Neural cell (in vitro differentiated cells): ENCODE results near the gene DCTN3. TPM values are rescaled to one million over a fixed set of nuclear protein-coding genes. Genes with fewer than 3 reads are reported as not detected.

Source experiments
- H2AFZ ChIP-seq: fragments of 200-600, 300-800 bp; sonication (generic), shearing (Covaris generic); 2 replicates; pipeline ENCODE4 v1.6.0; 2014; ENCODE audit warnings: low read depth, mild to moderate bottlenecking, antibody characterized with exemption, low read length, moderate library complexity
- H3F3A ChIP-seq: fragments of 200-600 bp; shearing (Covaris generic); 2 replicates; pipeline ENCODE4 v1.6.1; 2016; ENCODE audit warnings: mild to moderate bottlenecking, moderate library complexity, mixed read lengths, antibody characterized with exemption, low read length; ENCODE audit not compliant: insufficient read depth, poor library complexity, severe bottlenecking
- H3K27ac ChIP-seq: fragments of 200-600, 300-800 bp; sonication (generic), shearing (Covaris generic); 2 replicates; pipeline ENCODE4 v1.5.1; 2014; ENCODE audit warnings: mild to moderate bottlenecking, low read length, moderate library complexity
- H3K27me3 ChIP-seq: fragments of 300-800, 200-600 bp; sonication (generic), shearing (Covaris generic); 2 replicates; pipeline ENCODE4 v1.6.0; 2014; ENCODE audit warnings: mild to moderate bottlenecking, low read depth, low read length, moderate library complexity; ENCODE audit not compliant: insufficient read depth
- H3K36me3 ChIP-seq: fragments of 300-800, 200-600 bp; sonication (generic), shearing (Covaris generic); 2 replicates; pipeline ENCODE4 v1.5.1; 2014; ENCODE audit warnings: mild to moderate bottlenecking, antibody characterized with exemption, low read length, moderate library complexity; ENCODE audit not compliant: insufficient read depth
- H3K4me2 ChIP-seq: fragments of 300-800, 200-600 bp; sonication (generic), shearing (Covaris generic); 2 replicates; pipeline ENCODE4 v1.6.0; 2014; ENCODE audit warnings: mild to moderate bottlenecking, low read length
- H3K4me3 ChIP-seq: fragments of 300-800, 200-600 bp; sonication (generic), shearing (Covaris generic); 2 replicates; pipeline ENCODE4 v1.5.1; 2014; ENCODE audit warnings: mild to moderate bottlenecking, low read length, moderate library complexity
- H3K79me2 ChIP-seq: fragments of 200-600 bp; shearing (Covaris generic); replicated peaks from 2 replicates; pipeline ENCODE4 v1.6.0; 2014; ENCODE audit warnings: mild to moderate bottlenecking, low read length, moderate library complexity; ENCODE audit not compliant: insufficient read depth
- H3K9ac ChIP-seq: fragments of 300-800, 200-600 bp; sonication (generic), shearing (Covaris generic); 2 replicates; pipeline ENCODE4 v1.6.1; 2016; ENCODE audit warnings: mild to moderate bottlenecking, low read length, mixed read lengths
- H3K9me2 ChIP-seq: fragments of 200-600 bp; shearing (Covaris generic); 2 replicates; pipeline ENCODE4 v1.6.1; 2016; ENCODE audit warnings: mild to moderate bottlenecking, low read length, mixed read lengths; ENCODE audit not compliant: insufficient read depth
- H3K9me3 ChIP-seq: fragments of 200-600, 300-800 bp; sonication (generic), shearing (Covaris generic); 2 replicates; pipeline ENCODE4 v1.6.1; 2016; ENCODE audit warnings: mild to moderate bottlenecking, mixed run types, low read length, moderate library complexity, mixed read lengths
- H4K20me1 ChIP-seq: fragments of 200-600 bp; shearing (Covaris generic); 2 replicates; pipeline ENCODE4 v1.6.1; 2016; ENCODE audit warnings: mild to moderate bottlenecking, mixed run types; ENCODE audit not compliant: insufficient read depth
- EP300 ChIP-seq: fragments of 450-650 bp; conservative IDR thresholded peaks from 2 replicates; pipeline ENCODE4 v1.6.1; 2014; ENCODE audit warnings: antibody characterized with exemption, mild to moderate bottlenecking, moderate library complexity; ENCODE audit not compliant: poor library complexity, severe bottlenecking
- EZH2 ChIP-seq: fragments of 200-600, 300-800 bp; shearing (Covaris generic), sonication (generic); IDR thresholded peaks from 2 replicates; pipeline ENCODE4 v1.6.1; 2014; ENCODE audit warnings: antibody characterized with exemption, low read length, borderline replicate concordance, mild to moderate bottlenecking; ENCODE audit not compliant: insufficient read depth, poor library complexity, severe bottlenecking
- MXI1 ChIP-seq: fragments of 450-650 bp; conservative IDR thresholded peaks from 2 replicates; pipeline ENCODE4 v1.6.1; 2014; ENCODE audit warnings: antibody characterized with exemption, mild to moderate bottlenecking; ENCODE audit not compliant: poor library complexity, severe bottlenecking
- POLR2AphosphoS5 ChIP-seq: IDR thresholded peaks from 2 replicates; pipeline ENCODE4 v1.6.1; 2012
- RAD21 ChIP-seq: fragments of 450-650 bp; conservative IDR thresholded peaks from 2 replicates; pipeline ENCODE4 v1.6.1; 2014; ENCODE audit warnings: antibody characterized with exemption, mild to moderate bottlenecking, moderate library complexity
- SMC3 ChIP-seq: fragments of 450-650 bp; conservative IDR thresholded peaks from 2 replicates; pipeline ENCODE4 v1.6.1; 2014; ENCODE audit warnings: antibody characterized with exemption, mild to moderate bottlenecking, moderate library complexity; ENCODE audit not compliant: poor library complexity
- TAF1 ChIP-seq: IDR thresholded peaks from 2 replicates; pipeline ENCODE4 v1.6.1; 2012; ENCODE audit warnings: low read depth
- polyA plus RNA-seq: library from polyadenylated mRNA; depleted of rRNA; stranded (reverse); fragments of >200 nt; gene quantifications from 2 replicates; pipeline ENCODE4 v1.2.3, GENCODE V29; 2014
- TF ChIP-seq, protein P1 (sequence below): fragments of 450-650 bp; IDR thresholded peaks from 2 replicates; pipeline ENCODE4 v1.5.1; 2014; ENCODE audit warnings: antibody characterized with exemption, mild to moderate bottlenecking, moderate library complexity; ENCODE audit not compliant: poor library complexity, severe bottlenecking
- TF ChIP-seq, protein P2 (sequence below): IDR thresholded peaks from 2 replicates; pipeline ENCODE4 v1.6.1; 2012; ENCODE audit warnings: borderline replicate concordance

Gene DCTN3
- polyA plus RNA-seq, 1 donor from 2014 or later: 380 TPM

- Histone ChIP-seq H3K4me3 (peak overlapping the region; percentile 93), H3K9me2 (no peaks in the 10 kb centered on the region), H3K79me2 (peaks cover 6% of the 10 kb centered on the region), H3K27ac (peak overlapping the region; percentile 59), H3K4me2 (peak overlapping the region; percentile 94), H3K9ac (peak overlapping the region; percentile 75), H3K27me3 (no peaks in the 10 kb centered on the region), H2AFZ (peak overlapping the region; percentile 33), H4K20me1 (no peaks in the 10 kb centered on the region), H3F3A (no peaks in the 10 kb centered on the region), H3K36me3 (no peaks in the 10 kb centered on the region), H3K9me3 (no peaks in the 10 kb centered on the region)
- TF ChIP-seq EZH2: no peak
- no peak for TF ChIP-seq EP300
- no peak for TF ChIP-seq TAF1
- peak; percentile 96 for TF ChIP-seq MXI1
- TF ChIP-seq, protein P1, sequence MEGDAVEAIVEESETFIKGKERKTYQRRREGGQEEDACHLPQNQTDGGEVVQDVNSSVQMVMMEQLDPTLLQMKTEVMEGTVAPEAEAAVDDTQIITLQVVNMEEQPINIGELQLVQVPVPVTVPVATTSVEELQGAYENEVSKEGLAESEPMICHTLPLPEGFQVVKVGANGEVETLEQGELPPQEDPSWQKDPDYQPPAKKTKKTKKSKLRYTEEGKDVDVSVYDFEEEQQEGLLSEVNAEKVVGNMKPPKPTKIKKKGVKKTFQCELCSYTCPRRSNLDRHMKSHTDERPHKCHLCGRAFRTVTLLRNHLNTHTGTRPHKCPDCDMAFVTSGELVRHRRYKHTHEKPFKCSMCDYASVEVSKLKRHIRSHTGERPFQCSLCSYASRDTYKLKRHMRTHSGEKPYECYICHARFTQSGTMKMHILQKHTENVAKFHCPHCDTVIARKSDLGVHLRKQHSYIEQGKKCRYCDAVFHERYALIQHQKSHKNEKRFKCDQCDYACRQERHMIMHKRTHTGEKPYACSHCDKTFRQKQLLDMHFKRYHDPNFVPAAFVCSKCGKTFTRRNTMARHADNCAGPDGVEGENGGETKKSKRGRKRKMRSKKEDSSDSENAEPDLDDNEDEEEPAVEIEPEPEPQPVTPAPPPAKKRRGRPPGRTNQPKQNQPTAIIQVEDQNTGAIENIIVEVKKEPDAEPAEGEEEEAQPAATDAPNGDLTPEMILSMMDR: no peak
- TF ChIP-seq POLR2AphosphoS5: no peak
- no peak for TF ChIP-seq SMC3
- TF ChIP-seq, protein P2, sequence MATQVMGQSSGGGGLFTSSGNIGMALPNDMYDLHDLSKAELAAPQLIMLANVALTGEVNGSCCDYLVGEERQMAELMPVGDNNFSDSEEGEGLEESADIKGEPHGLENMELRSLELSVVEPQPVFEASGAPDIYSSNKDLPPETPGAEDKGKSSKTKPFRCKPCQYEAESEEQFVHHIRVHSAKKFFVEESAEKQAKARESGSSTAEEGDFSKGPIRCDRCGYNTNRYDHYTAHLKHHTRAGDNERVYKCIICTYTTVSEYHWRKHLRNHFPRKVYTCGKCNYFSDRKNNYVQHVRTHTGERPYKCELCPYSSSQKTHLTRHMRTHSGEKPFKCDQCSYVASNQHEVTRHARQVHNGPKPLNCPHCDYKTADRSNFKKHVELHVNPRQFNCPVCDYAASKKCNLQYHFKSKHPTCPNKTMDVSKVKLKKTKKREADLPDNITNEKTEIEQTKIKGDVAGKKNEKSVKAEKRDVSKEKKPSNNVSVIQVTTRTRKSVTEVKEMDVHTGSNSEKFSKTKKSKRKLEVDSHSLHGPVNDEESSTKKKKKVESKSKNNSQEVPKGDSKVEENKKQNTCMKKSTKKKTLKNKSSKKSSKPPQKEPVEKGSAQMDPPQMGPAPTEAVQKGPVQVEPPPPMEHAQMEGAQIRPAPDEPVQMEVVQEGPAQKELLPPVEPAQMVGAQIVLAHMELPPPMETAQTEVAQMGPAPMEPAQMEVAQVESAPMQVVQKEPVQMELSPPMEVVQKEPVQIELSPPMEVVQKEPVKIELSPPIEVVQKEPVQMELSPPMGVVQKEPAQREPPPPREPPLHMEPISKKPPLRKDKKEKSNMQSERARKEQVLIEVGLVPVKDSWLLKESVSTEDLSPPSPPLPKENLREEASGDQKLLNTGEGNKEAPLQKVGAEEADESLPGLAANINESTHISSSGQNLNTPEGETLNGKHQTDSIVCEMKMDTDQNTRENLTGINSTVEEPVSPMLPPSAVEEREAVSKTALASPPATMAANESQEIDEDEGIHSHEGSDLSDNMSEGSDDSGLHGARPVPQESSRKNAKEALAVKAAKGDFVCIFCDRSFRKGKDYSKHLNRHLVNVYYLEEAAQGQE: no peak
Measured at GRCh38 chr9:34636791-34637355, 16.6 kb upstream of the DCTN3 start.

GRCh38 chr9:34635556-34635955 is 15.3 kb upstream of the DCTN3 start:
- Histone ChIP-seq H3K9me2 (no peaks in the 10 kb centered on the region), H3K27ac (no peak overlapping the region), H2AFZ (no peak overlapping the region), H3K4me3 (peak overlapping the region; percentile 23), H3K79me2 (peaks cover 6% of the 10 kb centered on the region), H3K36me3 (no peaks in the 10 kb centered on the region), H3F3A (no peaks in the 10 kb centered on the region), H3K27me3 (no peaks in the 10 kb centered on the region), H3K4me2 (no peak overlapping the region), H4K20me1 (no peaks in the 10 kb centered on the region), H3K9me3 (no peaks in the 10 kb centered on the region), H3K9ac (peak overlapping the region; percentile 9)
- TF ChIP-seq TAF1 (no peak), POLR2AphosphoS5 (no peak), MXI1 (no peak), EP300 (no peak), EZH2 (no peak), RAD21 (no peak), SMC3 (no peak)
- TF ChIP-seq, protein P2: no peak
- TF ChIP-seq, protein P1: no peak
